Uterus (tissue), 2 donors: ENCODE data around the gene EML3.
A peak's percentile ranks its signal among the peaks of the same experiment; 100 is the strongest.

Experiments used
- POLR2A ChIP-seq, 2 donors: fragments of 450-650 bp; IDR thresholded peaks; one replicate each; pipeline ENCODE4 v1.6.1; 2016; ENCODE audit warnings: antibody characterized with exemption in 2 of 2, mild to moderate bottlenecking in 1 of 2, moderate library complexity in 1 of 2
- TF ChIP-seq, protein P1 (sequence below), 4 experiments: fragments of 200-600 bp in 2 of 4; fragments of 450-650 bp in 2 of 4; sonication (generic) in 2 of 4; IDR thresholded peaks; one replicate each; pipeline ENCODE4 v1.5.1; 2016 to 2019; ENCODE audit warnings: antibody characterized with exemption in 4 of 4, mild to moderate bottlenecking in 2 of 4, moderate library complexity in 1 of 4

DNA sequence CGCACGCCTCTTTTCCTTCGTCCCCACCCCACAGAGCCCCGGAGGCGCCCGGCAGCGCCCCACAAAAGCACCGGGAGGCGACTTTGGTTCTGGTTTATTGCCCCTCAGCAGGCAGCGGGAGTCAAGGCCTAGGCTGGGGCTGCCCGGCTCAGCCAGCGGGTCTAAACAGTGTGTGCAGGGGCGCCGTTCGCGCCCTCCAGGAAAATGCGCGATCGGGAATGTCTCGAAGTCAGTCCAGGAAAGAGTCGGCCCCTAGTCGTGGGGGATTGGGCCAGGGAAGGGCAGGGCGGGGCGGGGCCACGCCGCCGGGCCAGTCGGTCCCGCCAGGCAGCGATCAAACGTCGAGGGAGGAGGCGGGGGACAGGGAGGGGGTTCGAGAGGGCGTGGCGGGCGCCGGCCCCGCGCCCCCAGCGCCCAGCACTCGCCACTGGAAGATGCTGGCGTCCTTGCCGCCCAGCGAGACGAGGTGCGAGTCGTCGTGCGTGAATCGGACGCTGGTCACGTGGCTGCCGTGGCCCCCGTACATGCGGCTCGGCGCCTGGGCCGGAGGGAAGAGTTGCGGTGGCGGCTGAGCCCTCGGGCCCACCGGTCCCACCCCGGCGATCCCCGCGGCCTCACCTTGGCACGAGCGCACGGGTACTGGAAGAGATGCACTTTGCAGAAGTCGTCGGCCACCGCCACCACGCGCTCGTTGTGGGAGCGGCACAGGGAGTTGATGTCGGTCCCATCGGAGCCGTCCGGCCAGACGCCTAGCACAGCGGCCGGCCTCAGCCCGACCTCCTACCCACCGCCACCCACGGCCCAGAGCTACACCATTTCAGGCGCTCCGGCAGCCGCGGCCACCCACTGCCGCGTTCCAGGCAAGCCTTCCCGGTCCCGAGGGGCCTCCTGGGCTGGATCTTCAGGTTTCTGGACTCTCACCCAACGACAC is 10.2 kb downstream of the EML3 start:
- TF ChIP-seq, protein P1, sequence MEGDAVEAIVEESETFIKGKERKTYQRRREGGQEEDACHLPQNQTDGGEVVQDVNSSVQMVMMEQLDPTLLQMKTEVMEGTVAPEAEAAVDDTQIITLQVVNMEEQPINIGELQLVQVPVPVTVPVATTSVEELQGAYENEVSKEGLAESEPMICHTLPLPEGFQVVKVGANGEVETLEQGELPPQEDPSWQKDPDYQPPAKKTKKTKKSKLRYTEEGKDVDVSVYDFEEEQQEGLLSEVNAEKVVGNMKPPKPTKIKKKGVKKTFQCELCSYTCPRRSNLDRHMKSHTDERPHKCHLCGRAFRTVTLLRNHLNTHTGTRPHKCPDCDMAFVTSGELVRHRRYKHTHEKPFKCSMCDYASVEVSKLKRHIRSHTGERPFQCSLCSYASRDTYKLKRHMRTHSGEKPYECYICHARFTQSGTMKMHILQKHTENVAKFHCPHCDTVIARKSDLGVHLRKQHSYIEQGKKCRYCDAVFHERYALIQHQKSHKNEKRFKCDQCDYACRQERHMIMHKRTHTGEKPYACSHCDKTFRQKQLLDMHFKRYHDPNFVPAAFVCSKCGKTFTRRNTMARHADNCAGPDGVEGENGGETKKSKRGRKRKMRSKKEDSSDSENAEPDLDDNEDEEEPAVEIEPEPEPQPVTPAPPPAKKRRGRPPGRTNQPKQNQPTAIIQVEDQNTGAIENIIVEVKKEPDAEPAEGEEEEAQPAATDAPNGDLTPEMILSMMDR (IDR thresholded peaks at IDR 0.05) = peak in 2 of 4 experiments; percentile 27 to 34
- no peak for TF ChIP-seq POLR2A (IDR thresholded peaks at IDR 0.05)
